SK-N-SH treated with all-trans-retinoic acid at 6 μM for 48 hours (cell line): ENCODE measurements around the gene MOG.

ENCODE experiments used
- RARB ChIP-seq: fragments of 250-450 bp; sonication (Bioruptor Pico); IDR thresholded peaks from 2 replicates; pipeline ENCODE4 v1.8.0; 2021; ENCODE audit warnings: mild to moderate bottlenecking, moderate library complexity
- ZFP3 ChIP-seq: fragments of 250-450 bp; sonication (Bioruptor Pico); IDR thresholded peaks from 2 replicates; pipeline ENCODE4 v1.5.0; 2020; ENCODE audit warnings: mild to moderate bottlenecking, moderate library complexity
- ZFP30 ChIP-seq: fragments of 450-650 bp; formaldehyde crosslinking; IDR thresholded peaks from 2 replicates; pipeline ENCODE4 v1.5.0; 2022; ENCODE audit warnings: mild to moderate bottlenecking, moderate library complexity

- TF ChIP-seq ZFP3 (CRISPR knock-in tag) (no peak), RARB (CRISPR knock-in tag) (no peak), ZFP30 (CRISPR knock-in tag) (no peak)
Observed at GRCh38 chr6:29631209-29631810, 25.6 kb upstream of the MOG start.
